ENCODE results near the gene SPDYC.

DNA sequence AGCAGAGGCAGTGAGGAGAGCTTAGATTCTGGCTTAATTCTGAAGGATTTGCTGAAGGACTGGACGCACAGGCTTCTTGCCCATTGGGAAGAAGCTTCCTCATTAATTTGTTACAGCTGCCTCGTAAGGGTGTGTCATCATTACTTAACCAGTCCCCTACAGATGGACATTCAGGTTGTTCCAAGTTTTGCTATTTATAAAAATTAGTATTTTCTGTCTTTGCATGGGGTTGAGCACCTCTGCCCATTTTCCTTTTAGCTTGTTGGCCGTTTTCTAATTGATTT, 49.8 kb downstream of the SPDYC start:
- TF ChIP-seq, protein P1, sequence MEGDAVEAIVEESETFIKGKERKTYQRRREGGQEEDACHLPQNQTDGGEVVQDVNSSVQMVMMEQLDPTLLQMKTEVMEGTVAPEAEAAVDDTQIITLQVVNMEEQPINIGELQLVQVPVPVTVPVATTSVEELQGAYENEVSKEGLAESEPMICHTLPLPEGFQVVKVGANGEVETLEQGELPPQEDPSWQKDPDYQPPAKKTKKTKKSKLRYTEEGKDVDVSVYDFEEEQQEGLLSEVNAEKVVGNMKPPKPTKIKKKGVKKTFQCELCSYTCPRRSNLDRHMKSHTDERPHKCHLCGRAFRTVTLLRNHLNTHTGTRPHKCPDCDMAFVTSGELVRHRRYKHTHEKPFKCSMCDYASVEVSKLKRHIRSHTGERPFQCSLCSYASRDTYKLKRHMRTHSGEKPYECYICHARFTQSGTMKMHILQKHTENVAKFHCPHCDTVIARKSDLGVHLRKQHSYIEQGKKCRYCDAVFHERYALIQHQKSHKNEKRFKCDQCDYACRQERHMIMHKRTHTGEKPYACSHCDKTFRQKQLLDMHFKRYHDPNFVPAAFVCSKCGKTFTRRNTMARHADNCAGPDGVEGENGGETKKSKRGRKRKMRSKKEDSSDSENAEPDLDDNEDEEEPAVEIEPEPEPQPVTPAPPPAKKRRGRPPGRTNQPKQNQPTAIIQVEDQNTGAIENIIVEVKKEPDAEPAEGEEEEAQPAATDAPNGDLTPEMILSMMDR (CRISPR knock-in tag; IDR thresholded peaks at IDR 0.05) = no peak
- TF ChIP-seq ZNF644 (CRISPR knock-in tag; IDR thresholded peaks at IDR 0.05; ENCODE audit: low read depth) (no peak), ZNF704 (CRISPR knock-in tag; IDR thresholded peaks at IDR 0.05; ENCODE audit: borderline replicate concordance) (no peak), GATA4 (IDR thresholded peaks at IDR 0.05; ENCODE audit: borderline replicate concordance, low read depth) (no peak)

Measured in HepG2 (cell line).